Measurements from ENCODE around the gene EHBP1L1. TPM values are rescaled to one million over a fixed set of nuclear protein-coding genes. Genes with fewer than 3 reads are reported as not detected.
A peak's percentile ranks its signal among the peaks of the same experiment; 100 is the strongest.

Gene EHBP1L1
- total RNA-seq, 4 donors from 2014 or later, result 46.5 to 101 (median 87.4) TPM

GRCh38 chr11:65576232-65576866 lies 496 bp downstream of the EHBP1L1 start:
- 0% methylated on average over 2 of the region's 26 CpGs; no CpG with 5 or more reads in 1 of the 2 donors for WGBS, 2 donors
- Histone ChIP-seq H3K27ac (peak overlapping the region; percentile 96 to 99 (median 98)), H3K27me3 (no peaks in the 10 kb centered on the region), H3K4me1 (peaks cover 42 to 85% (median 55%) of the 10 kb centered on the region in 3 donors), H3K9me3 (no peaks in the 10 kb centered on the region), H3K4me3 (peak overlapping the region; percentile 80 to 92 (median 84)), H3K36me3 (peaks cover 18 to 37% (median 20%) of the 10 kb centered on the region in 3 donors)
- intact Hi-C loops (cut with DNase I), result no loop called here
- TF ChIP-seq CTCF (IDR thresholded peaks at IDR 0.05) (no peak), POLR2A (IDR thresholded peaks at IDR 0.05) (no peak)
- DNase-seq, result no peak

- intact Hi-C loops (cut with DNase I), result no loop called here
- TF ChIP-seq CTCF (IDR thresholded peaks at IDR 0.05) (peak in 1 of 6 experiments; percentile 23), POLR2A (IDR thresholded peaks at IDR 0.05) (peak in 2 of 4 donors; percentile 34 to 50)
- DNase-seq, result no peak
- Histone ChIP-seq H3K4me3 (peak overlapping the region; percentile 80 to 92 (median 84)), H3K27me3 (no peaks in the 10 kb centered on the region), H3K9me3 (no peaks in the 10 kb centered on the region), H3K36me3 (peaks cover 26 to 44% (median 27%) of the 10 kb centered on the region in 3 donors), H3K4me1 (peaks cover 34 to 78% (median 48%) of the 10 kb centered on the region in 3 donors), H3K27ac (peak overlapping the region; percentile 96 to 99 (median 98))
- 0% methylated on average over 2 to 3 of the region's 18 CpGs for WGBS, 2 donors
Observed at GRCh38 chr11:65576867-65577755, 1.3 kb downstream of the EHBP1L1 start.

- TF ChIP-seq CTCF (IDR thresholded peaks at IDR 0.05), result no peak
- H3K4me1 ChIP-seq, result peaks cover 34 to 75% (median 46%) of the 10 kb centered on the region in 3 donors
- H3K9me3 ChIP-seq, result no peaks in the 10 kb centered on the region
- peak overlapping the region; percentile 80 to 92 (median 84) for H3K4me3 ChIP-seq
- 60% methylated on average over 2 of the region's 8 CpGs for WGBS, 2 donors
- no peak for DNase-seq
- H3K27me3 ChIP-seq, result no peaks in the 10 kb centered on the region
- intact Hi-C loops (cut with DNase I), result no loop called here
- H3K36me3 ChIP-seq, result peaks cover 27 to 50% (median 30%) of the 10 kb centered on the region in 3 donors
- peak overlapping the region; percentile 96 to 99 (median 98) for H3K27ac ChIP-seq
Observed at GRCh38 chr11:65577756-65578109, 1.9 kb downstream of the EHBP1L1 start.

- intact Hi-C loops (cut with DNase I), result no loop called here
- H3K9me3 ChIP-seq, result no peaks in the 10 kb centered on the region
- no peaks in the 10 kb centered on the region for H3K27me3 ChIP-seq
- TF ChIP-seq POLR2A (IDR thresholded peaks at IDR 0.05) (no peak), CTCF (IDR thresholded peaks at IDR 0.05) (no peak)
- H3K4me1 ChIP-seq, result peaks cover 33 to 71% (median 45%) of the 10 kb centered on the region in 3 donors
- DNase-seq, result no peak
- WGBS, 2 donors, result 94 to 97% methylated on average over 6 to 7 of the region's 7 CpGs
- H3K27ac ChIP-seq, result peak overlapping the region; percentile 96 to 99 (median 98)
- H3K36me3 ChIP-seq, result peaks cover 27 to 54% (median 30%) of the 10 kb centered on the region in 3 donors
- peak overlapping the region in 3 of 4 donors; percentile 80 to 92 (median 87) for H3K4me3 ChIP-seq
Observed at GRCh38 chr11:65578134-65578533, 2.3 kb downstream of the EHBP1L1 start.

GRCh38 chr11:65578667-65579066 lies 2.8 kb downstream of the EHBP1L1 start:
- Histone ChIP-seq H3K36me3 (peaks cover 27 to 59% (median 30%) of the 10 kb centered on the region in 3 donors), H3K27ac (peak overlapping the region in 3 of 4 donors; percentile 97 to 99 (median 98))
- TF ChIP-seq CTCF (IDR thresholded peaks at IDR 0.05) (no peak), POLR2A (IDR thresholded peaks at IDR 0.05) (no peak)

More at GRCh38 chr11:65578667-65579066, 2.8 kb downstream of the EHBP1L1 start:
- intact Hi-C loops (cut with DNase I), result no loop called here
- H3K27me3 ChIP-seq, result no peaks in the 10 kb centered on the region
- no peak overlapping the region for H3K4me3 ChIP-seq
- H3K4me1 ChIP-seq, result peaks cover 28 to 66% (median 39%) of the 10 kb centered on the region in 3 donors
- H3K9me3 ChIP-seq, result no peaks in the 10 kb centered on the region
- 78 to 96% methylated on average over 3 of the region's 3 CpGs for WGBS, 2 donors
- no peak for DNase-seq
